GM21619 (cell line): ENCODE results near the gene TMEM121.

ENCODE experiments used
- ATAC-seq: cut with Tn5 transposase; IDR thresholded peaks from one replicate; pipeline ENCODE4 v1.9.1; 2021; ENCODE audit not compliant: unreplicated experiment

TMEM121 gene

DNA sequence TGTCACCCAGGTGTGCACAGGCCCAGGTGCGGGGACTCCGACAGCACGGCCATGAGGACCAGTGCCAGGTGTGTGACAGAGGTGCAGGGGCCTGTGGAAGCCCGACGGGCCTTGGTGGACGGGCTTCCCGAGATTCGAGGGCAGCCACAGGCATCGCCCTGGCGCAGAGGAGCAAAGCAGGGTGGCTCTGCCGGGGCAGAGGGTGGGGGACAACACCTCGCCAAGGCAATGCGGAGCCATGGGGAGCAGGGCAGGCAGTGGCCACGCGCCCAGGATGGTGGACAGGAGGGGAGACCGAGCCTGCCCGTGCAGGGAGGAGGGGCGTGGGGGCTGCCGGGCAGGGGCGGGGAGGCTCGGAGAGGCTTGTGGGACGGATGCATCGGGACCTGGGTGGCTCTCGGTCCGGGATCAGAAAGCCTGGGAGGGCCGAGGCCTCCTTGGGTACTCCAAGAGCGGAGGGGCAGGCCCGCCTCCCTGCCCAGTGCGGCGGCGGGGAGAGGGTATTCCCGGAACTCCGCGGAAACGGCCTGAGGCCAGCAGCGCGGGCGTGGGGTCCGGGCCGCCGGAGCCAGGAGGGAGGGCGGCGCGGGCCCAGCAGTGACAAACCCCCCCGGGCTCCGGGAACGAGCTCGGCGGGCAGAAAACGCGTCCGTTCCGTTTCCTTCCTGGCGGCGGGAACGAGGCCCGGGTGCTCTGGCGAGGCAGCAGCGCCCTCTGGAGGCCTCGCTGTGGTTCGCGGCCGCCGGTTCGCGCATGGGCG, 1.6 kb downstream of the TMEM121 start:
- ATAC-seq = peak; percentile 59

DNA sequence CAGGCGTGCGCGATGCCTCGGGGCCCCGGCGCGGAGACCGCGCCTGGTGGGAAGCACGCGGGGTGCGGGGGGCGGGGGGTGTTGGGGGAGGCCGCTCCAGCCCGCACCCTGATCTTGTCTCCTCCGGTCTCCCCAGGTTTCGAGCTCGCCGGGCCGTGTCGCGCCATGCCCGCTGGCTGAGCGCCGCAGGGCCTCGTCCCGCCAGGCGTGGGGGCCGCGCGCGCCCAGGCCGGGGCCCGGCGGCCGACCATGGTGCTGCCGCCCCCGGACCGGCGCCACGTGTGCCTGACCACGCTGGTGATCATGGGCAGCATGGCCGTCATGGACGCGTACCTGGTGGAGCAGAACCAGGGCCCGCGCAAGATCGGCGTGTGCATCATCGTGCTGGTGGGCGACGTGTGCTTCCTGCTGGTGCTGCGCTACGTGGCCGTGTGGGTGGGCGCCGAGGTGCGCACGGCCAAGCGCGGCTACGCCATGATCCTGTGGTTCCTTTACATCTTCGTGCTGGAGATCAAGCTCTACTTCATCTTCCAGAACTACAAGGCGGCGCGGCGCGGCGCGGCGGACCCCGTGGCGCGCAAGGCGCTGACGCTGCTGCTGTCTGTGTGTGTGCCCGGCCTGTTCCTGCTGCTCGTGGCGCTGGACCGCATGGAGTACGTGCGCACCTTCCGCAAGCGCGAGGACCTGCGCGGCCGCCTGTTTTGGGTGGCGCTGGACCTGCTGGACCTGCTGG, 2.4 kb downstream of the TMEM121 start:
- no peak for ATAC-seq

DNA sequence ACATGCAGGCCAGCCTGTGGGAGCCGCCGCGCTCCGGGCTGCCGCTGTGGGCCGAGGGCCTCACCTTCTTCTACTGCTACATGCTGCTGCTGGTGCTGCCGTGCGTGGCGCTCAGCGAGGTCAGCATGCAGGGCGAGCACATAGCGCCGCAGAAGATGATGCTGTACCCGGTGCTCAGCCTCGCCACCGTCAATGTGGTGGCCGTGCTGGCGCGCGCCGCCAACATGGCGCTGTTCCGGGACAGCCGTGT, 2.9 kb downstream of the TMEM121 start:
- ATAC-seq = no peak

DNA sequence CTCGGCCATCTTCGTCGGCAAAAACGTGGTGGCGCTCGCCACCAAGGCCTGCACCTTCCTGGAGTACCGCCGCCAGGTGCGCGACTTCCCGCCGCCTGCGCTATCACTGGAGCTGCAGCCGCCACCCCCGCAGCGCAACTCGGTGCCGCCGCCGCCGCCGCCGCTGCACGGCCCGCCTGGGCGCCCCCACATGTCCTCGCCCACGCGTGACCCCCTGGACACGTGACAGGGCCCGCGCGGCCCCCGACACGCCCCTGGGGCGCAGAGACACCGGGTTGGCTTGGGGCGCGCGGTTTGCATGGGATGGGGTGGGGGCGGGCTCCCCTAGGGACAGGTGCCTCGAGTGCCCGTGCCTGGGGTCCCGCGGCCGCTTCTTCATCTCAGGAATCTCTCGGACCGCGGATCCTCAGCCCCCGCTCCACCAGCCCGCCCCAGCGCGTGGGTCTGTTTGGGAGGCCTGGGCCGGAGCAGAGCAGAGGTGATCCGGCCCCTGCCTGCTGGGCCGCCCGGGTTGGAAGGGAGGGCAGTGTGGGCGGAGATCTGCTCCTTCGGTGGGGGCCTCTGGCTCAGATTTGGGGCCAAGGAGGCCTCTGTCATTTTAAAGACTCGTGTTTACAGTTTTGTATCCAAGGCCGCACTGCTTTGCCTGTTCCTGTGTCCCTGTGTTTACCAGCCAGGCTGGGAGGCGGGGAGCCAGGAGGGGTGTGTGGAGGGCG, 3.3 kb downstream of the TMEM121 start:
- no peak for ATAC-seq

DNA sequence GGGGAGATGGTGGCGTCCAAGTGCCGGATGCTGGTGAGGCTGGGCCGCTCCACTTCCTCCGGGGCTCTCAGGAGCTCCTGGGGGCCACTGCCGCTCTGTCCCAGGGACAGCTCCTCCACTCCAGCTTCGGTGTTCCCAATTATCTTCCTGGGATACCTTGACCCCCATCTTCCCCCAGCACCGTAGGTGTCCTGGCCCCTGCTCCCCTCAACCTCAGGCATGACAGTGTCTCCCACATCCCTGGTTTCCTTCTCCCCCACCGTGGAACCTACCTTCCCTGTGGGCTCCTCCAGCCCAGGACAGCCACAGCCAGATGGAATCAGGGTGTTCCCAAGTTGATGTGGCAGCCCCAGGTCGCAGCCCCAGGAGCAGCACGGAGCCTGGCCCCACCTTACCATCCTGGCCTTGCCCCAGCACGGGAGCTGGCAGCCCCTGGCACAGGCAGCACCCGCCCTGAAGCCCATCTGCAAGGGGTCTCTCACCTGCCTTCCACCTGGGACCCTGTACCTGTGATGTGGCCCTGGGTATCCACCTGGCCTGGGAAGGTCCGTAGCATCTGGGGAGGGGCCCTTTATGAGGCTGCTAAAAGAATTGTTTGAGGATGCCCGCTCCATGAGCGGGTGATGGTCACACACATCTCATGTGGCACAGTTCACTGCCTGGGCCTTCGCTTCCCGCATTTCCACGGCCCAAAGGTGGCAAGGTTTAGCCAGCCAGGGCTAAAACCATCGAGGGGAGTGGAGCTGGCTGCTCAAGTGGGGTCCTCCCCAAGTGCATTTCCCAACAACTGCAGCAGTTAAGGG, 4.1 kb downstream of the TMEM121 start:
- ATAC-seq = no peak

DNA sequence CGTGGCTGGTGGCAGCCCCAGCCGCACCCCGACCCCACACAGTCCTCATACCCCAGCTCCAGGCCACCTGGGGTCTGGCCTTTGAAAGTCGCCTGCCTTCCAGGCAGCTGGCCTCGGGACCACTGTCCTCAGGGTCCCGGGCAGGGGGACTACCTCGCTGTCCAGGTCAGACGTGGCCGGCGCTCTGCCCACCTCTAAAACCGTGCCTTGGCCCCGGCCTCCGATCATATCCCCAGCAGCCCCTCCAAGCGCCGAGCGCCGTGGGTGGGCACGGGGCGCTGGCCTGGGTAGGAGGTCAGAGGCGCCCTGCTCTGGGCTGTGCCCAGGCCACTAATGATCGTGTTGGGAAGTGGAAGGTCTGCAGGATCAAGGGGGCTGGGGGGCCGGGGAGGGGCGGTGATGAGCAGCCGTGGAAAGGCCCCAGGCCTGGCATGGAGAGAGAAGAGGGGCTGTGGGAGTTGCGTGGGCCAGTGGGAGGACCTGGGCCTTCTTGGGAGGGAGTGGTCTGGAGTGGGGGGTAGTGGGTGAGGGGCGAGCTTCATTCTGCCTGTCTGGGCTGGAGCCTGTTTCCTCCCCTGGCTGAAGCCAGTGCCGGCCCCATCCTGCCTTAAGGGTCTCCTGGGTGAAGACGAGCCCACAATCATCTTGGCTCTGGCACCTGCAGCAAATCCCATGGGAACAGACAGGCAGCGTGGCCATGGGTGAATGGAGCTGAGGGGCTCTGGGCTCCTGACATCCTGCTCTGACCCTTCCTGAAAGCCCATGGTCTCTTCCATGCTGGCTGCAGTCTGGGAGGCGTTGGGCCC, 4.9 kb downstream of the TMEM121 start:
- ATAC-seq = no peak

DNA sequence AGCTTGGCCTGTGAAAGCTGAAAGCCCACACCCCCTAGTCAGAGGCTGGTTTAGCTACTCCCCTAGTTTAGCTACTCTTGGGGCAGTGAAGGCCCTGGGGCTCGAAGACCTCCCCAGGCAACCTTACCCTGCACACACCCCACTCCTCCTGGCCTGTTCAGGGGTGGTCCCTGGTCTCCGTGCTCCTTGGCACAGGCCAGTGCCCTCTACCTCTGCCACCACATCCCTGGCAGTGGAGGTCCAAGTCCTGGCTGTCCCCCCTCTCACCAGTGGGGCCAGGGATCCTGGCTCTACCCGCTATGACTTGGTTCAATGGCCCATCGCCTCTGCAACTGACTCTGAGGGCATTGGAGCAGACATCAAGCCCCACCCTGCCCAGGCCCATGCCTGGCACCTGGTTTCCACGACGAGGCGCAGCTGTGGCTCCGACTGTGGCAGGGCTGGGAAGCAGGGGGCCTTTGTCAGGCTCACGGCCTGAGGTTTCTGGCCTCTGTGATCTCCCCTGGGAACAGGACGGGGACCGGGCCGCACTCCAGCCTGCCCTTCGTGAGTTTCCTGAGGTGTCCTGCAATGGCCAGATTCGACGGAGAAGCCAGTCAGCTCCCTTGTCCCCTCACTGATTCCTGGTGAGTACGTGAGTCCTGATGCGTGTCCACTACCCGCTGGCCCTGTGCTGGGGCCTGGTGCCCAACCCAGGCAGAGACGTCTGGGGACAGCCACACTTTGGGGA, 5.7 kb downstream of the TMEM121 start:
- ATAC-seq = no peak

DNA sequence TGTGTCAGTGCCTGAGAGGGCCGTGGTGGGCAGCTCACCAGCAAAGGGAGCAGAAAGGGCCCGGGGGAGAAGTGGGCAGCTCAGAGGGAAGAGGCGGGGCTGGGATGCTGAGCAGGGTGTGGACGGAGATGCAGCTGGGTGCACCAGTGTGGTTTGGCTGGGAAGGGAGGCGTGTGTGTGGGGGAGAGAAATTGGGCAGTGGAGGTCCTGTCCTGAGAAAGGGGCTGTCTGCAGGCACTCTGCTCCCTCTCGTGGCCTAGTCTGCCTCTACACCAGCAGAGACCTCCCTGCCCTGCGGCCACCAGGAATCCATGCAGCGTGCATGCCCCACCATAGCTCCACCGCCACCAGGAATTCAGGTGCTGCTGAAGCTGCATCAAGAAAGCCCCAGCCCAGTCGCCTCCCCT, 6.4 kb downstream of the TMEM121 start:
- ATAC-seq = no peak

DNA sequence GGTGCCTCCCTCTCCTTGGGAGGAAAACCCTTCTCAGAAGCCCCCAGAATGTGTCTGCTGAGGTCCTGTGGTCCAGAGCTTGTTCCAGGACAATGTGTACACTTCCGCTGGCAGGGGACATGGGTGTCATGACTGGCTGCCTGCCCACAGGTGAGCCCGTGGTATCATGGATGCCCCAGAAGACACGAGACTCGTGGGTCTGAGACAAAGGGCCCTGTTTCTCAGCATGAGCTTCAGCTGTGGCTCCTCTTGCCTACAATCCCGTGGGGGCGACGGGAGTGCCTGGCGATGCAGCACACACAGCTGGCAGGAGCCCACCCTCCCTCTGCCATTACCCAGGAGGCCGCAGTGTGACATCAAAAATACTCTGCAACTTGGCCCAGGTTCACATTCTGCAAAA, 7.0 kb downstream of the TMEM121 start:
- no peak for ATAC-seq

DNA sequence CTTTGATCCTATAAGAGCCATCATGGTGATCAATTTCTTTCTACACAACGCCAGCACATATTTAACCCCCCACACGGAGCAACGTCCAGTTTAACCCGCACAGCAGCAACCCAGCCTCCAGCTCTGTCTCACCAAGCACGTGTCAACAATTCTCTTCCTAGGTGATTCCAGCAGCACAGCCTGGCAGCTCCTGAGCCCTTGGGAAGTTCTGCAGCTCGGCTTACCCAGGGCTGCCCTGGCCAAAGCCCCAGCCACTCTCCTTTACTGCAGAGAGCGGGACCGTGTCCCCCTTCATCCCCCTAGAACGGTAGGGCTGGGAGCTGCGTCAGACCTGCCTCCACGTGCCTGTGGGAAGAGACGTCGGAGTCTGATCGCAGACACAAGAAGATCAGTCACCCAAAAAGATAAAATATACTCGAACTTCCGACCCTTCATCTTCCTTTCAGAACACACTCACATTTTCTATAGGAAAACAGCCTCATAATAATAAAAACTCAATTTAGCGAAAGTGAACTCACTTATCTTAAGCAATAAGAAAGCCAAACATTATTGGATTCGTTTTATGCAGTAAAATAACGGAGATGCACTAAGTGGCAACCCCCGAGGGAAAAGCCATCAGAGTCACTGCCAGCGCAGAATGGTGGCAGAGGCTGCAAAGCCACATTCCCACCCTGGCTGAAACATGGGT, 7.6 kb downstream of the TMEM121 start:
- no peak for ATAC-seq

DNA sequence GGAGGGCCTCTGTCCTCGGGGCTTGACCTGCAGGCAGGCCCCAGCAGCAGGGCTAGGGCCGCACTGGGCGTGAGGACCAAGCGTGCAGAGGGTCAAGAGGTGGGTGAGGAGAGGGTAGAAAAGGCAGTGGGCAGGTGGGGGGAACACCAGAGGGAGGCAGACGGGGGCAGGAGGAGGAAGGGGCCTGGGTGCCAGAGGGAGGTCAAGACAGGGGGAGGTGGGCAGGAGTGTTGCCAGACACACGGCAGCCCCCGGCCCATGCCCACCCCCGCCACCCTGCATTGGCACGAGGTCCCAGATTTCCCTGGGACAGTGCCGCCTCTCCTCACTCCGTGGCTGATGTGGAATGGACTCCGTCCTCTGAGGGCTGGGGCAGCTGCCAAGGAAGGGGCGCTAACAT, 8.2 kb downstream of the TMEM121 start:
- no peak for ATAC-seq

DNA sequence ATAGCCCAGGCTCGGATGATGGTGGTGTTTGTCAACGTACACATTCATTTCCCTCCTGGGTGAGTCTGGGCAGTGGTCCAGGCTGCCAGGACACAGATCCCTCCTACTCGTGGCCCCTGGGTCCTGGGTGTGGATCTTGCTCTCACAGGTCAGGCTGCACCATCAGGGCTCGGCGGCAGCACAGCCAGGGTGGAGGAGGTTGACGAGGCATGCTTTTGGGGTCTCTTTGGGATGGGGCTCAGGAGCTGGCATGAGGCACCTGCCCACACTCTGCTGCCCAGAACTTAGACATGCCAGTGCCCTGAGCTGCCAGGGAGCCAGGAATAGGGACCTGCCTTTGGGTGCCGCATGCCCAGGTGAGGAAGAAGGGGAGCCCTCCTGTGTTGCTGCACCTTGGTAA, 9.7 kb downstream of the TMEM121 start:
- no peak for ATAC-seq

DNA sequence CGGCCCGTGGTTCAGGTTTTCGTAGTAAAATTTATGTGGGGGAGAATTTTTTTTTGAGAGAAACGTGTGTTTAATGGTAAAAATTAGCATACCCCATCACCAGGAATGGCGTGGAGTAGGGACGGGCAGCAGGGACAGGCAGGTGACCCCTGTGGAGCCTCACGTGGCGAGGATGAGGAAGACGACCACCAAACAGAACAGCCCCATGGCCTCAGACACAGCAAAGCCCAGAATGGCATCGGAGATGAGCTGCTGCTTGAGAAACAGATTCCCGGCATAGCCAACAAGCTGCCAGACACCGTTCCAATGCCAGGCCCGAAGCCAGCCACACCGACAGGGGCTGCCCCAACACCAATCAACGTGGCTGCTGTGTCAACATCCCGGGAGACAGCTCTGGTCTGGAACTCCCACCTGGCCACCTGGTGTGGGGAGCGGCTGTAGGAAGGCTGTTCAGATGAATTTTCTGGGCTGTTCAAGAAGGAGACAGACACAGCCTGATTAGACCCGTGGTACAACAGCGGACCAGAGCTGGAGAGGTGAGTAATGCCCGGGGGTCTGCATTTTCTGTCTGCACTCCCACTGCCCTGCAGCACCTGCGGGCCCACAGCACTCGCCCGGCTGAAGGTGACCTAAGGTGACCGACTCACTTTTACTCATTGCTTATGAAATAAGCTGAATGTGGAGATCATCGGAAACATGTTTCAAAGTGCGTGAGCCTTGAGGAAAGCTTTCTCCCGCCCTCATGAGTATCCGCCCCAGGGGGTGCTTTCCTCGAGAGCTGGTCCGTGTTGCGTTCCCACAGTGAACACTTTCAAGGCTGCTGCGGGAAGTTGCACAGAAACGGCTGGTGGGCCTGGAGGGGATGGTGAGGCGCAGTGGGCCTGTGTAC, 10.6 kb downstream of the TMEM121 start:
- no peak for ATAC-seq

DNA sequence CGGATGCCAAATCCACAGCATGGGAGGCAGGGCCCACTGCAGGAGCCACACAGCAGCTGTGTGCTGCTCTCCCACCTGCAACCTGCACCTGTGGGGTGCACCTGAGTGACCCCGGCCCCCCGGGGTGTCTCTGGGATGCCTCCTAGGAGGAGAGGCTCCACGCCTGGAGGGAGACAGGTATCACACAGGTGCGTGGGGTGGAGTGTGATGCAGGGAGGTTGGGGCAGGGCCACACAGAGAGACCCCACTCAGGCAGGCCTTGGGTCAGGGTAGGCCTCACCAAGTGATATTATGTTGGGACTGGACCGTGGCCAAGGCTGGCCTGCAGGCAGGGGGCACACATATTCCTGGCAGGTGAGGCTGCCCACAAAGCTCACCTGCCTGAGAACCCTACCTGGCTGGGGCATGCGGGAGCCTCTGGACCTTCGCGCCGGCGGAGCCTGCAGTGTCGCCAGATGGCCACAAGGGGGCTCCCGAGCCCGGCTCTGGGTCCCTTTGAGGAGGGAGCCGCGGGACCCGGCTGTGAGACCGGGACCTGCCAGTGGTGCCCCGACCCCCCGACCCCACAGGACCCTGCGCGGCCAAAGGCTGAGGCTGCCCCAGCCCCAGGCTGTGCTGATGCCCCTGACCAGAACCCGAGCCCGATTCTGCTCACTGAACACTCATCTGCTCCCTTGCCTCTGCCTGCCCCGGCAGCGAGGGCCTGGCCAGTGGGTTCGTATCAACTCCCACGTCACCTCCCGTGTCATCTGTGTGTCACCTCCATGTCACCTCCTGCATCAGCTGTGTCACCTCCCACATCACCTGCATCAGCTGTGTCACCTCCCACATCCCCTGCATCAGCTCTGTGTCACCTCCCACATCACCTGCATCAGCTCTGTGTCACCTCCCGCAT, 11.4 kb downstream of the TMEM121 start:
- ATAC-seq = no peak

DNA sequence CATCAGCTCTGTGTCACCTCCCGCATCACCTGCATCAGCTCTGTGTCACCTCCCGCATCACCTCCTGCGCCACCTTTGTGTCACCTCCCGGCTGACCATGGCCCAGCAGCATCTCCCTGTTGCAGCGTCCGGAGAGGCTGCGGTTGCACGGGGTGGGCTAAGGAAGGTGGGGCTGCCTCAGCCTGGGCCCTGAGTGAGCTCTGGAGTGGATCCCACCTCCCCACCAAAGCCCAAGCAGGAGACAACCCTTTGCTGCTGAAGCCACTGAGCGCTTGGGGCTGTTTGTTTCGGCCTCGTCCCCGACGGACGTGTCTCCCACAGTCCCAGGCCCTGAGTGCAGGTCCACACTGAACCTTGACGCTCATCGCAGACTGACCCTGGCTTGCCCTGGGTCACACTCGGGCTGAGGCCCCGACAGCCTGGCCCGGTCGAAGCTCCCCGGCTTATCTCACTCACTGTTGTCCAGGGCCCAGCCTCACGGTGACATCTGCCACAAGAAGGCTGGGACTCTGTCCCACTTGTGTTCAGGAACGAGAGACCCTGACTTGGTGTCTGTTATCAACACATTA, 12.2 kb downstream of the TMEM121 start:
- ATAC-seq = no peak

DNA sequence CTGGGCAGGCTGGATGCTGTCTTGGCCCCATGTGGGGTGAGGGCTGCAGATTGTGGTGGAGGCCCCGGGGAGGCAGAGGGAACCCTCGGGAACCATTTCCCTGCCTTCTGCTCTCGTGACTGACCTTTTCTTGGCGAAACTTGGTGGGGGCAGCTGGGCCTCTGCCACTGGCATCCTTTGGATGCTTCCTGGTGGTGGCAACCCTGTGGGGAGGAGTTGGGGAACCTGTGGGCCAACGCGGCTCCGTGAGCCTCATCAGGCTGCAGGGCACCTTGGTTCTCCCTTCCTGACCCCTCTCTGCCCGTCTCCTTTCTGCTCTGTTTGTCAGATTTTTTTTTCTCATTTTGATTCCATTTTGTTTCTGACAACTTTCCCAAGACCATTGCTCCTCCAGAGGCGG, 14.4 kb downstream of the TMEM121 start:
- ATAC-seq = no peak

DNA sequence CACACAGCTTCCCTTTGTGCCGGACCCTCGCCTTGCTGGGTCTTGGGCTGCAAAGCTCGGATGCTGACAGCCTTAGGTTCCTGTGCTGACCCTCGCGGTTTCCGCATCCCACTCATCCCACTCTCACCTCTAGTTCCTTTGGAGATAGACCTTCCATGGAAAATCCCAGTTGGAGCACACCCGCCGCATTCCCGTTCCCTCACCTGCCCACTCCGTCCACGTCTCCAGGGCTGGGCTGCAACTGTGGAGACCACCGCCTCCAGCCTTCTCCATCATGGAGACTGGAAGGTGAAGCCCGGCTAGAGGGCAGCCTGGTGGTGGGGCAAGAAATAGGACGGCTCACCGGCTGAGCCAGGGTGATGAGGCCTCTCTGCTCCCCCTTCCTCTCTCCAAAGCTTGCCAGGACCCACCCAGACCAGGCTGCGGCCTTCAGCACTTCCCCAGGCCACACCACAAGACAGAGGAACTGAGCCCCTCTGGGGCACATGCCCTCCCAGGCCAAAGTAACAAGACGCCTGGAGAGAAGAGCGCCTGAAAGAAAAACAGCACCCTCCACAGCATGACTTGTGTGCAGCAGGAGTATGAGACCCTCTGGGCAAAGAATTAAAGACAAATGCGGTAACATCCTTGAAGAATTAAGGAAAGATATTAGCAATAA, 15.0 kb downstream of the TMEM121 start:
- no peak for ATAC-seq
